MM.1S (cell line): ENCODE measurements around the gene SCT.

ENCODE experiments used
- DNase-seq: peaks from one replicate; pipeline ENCODE4 v3.0.0-alpha.2; 2015
- H2AFZ ChIP-seq: fragments of 300-600 bp; sonication (generic); 2 replicates; pipeline ENCODE4 v1.6.0; 2016; ENCODE audit warnings: antibody characterized with exemption, low read length
- H3F3A ChIP-seq: fragments of 300-600 bp; sonication (generic); 2 replicates; pipeline ENCODE4 v1.6.1; 2016; ENCODE audit warnings: mild to moderate bottlenecking, antibody characterized with exemption, low read length, moderate library complexity, mixed read lengths; ENCODE audit not compliant: insufficient read depth
- H3K27ac ChIP-seq: fragments of 300-600 bp; sonication (generic); 2 replicates; pipeline ENCODE4 v1.5.1; 2016; ENCODE audit warnings: mild to moderate bottlenecking, low read length
- H3K27me3 ChIP-seq: fragments of 300-600 bp; sonication (generic); replicated peaks from 2 replicates; pipeline ENCODE4 v1.6.0; 2016; ENCODE audit warnings: low read length; ENCODE audit not compliant: insufficient read depth
- H3K36me3 ChIP-seq: fragments of 300-600 bp; sonication (generic); replicated peaks from 2 replicates; pipeline ENCODE4 v1.6.1; 2016; ENCODE audit warnings: mild to moderate bottlenecking, low read length, mixed read lengths; ENCODE audit not compliant: insufficient read depth
- H3K4me1 ChIP-seq: fragments of 300-600 bp; sonication (generic); 2 replicates; pipeline ENCODE4 v1.6.1; 2016; ENCODE audit warnings: low read length, mixed read lengths
- H3K4me2 ChIP-seq: fragments of 300-600 bp; sonication (generic); 2 replicates; pipeline ENCODE4 v1.6.0; 2016; ENCODE audit warnings: low read depth, low read length
- H3K4me3 ChIP-seq: fragments of 300-600 bp; sonication (generic); 2 replicates; pipeline ENCODE4 v1.5.1; 2016; ENCODE audit warnings: low read length, mixed read lengths
- H3K79me2 ChIP-seq: fragments of 300-600 bp; sonication (generic); 2 replicates; pipeline ENCODE4 v1.6.1; 2016; ENCODE audit warnings: mixed run types, low read length, mixed read lengths
- H3K9ac ChIP-seq: fragments of 300-600 bp; sonication (generic); 2 replicates; pipeline ENCODE4 v1.6.1; 2016; ENCODE audit warnings: low read length, mixed read lengths
- H3K9me2 ChIP-seq: fragments of 300-600 bp; sonication (generic); replicated peaks from 2 replicates; pipeline ENCODE4 v1.6.1; 2016; ENCODE audit warnings: mild to moderate bottlenecking, low read length, mixed read lengths; ENCODE audit not compliant: insufficient read depth
- H3K9me3 ChIP-seq: fragments of 300-600 bp; sonication (generic); replicated peaks from 2 replicates; pipeline ENCODE4 v1.6.1; 2016; ENCODE audit warnings: mild to moderate bottlenecking, low read length, mixed read lengths; ENCODE audit not compliant: insufficient read depth
- H4K20me1 ChIP-seq: fragments of 300-600 bp; sonication (generic); 2 replicates; pipeline ENCODE4 v1.6.1; 2016; ENCODE audit warnings: mild to moderate bottlenecking, low read length, moderate library complexity, mixed read lengths; ENCODE audit not compliant: insufficient read depth
- EZH2 ChIP-seq: fragments of 300-600 bp; sonication (generic); optimal IDR thresholded peaks from 2 replicates; pipeline ENCODE3; 2017; ENCODE audit warnings: low read depth, mild to moderate bottlenecking, antibody characterized with exemption, low read length, mixed read lengths
- EZH2phosphoT487 ChIP-seq: fragments of 300-600 bp; sonication (generic); IDR thresholded peaks from 2 replicates; pipeline ENCODE4 v1.6.1; 2018; ENCODE audit warnings: antibody characterized with exemption, low read length
- TF ChIP-seq, protein P1 (sequence below): fragments of 300-600 bp; sonication (generic); IDR thresholded peaks from 2 replicates; pipeline ENCODE4 v1.5.1; 2016; ENCODE audit warnings: antibody characterized with exemption, low read length, mixed read lengths

Gene SCT

GRCh38 chr11:635945-636510, 9.0 kb upstream of the SCT start:
- H3K9ac ChIP-seq, result no peak overlapping the region
- H4K20me1 ChIP-seq, result no peaks in the 10 kb centered on the region

GRCh38 chr11:630871-631270, 3.9 kb upstream of the SCT start:
- no peak overlapping the region for H3K27ac ChIP-seq
- no peak for DNase-seq
- no peak overlapping the region for H3K9ac ChIP-seq
- TF ChIP-seq EZH2phosphoT487, result no peak
- H3K4me3 ChIP-seq, result no peak overlapping the region
- H3K36me3 ChIP-seq, result no peaks in the 10 kb centered on the region
- peaks cover 18% of the 10 kb centered on the region for H3F3A ChIP-seq
- no peak overlapping the region for H3K4me2 ChIP-seq
- no peaks in the 10 kb centered on the region for H3K9me3 ChIP-seq
- no peaks in the 10 kb centered on the region for H3K9me2 ChIP-seq
- no peaks in the 10 kb centered on the region for H4K20me1 ChIP-seq
- H3K4me1 ChIP-seq, result peaks cover 13% of the 10 kb centered on the region
- no peaks in the 10 kb centered on the region for H3K79me2 ChIP-seq
- H3K27me3 ChIP-seq, result no peaks in the 10 kb centered on the region
- no peak overlapping the region for H2AFZ ChIP-seq

More at GRCh38 chr11:635945-636510, 9.0 kb upstream of the SCT start:
- H3K9me3 ChIP-seq, result no peaks in the 10 kb centered on the region
- no peak overlapping the region for H3K4me2 ChIP-seq
- no peaks in the 10 kb centered on the region for H3K4me1 ChIP-seq
- no peak for DNase-seq
- no peaks in the 10 kb centered on the region for H3K27me3 ChIP-seq
- H3K36me3 ChIP-seq, result no peaks in the 10 kb centered on the region
- H3K9me2 ChIP-seq, result no peaks in the 10 kb centered on the region
- no peaks in the 10 kb centered on the region for H3F3A ChIP-seq
- TF ChIP-seq, protein P1, sequence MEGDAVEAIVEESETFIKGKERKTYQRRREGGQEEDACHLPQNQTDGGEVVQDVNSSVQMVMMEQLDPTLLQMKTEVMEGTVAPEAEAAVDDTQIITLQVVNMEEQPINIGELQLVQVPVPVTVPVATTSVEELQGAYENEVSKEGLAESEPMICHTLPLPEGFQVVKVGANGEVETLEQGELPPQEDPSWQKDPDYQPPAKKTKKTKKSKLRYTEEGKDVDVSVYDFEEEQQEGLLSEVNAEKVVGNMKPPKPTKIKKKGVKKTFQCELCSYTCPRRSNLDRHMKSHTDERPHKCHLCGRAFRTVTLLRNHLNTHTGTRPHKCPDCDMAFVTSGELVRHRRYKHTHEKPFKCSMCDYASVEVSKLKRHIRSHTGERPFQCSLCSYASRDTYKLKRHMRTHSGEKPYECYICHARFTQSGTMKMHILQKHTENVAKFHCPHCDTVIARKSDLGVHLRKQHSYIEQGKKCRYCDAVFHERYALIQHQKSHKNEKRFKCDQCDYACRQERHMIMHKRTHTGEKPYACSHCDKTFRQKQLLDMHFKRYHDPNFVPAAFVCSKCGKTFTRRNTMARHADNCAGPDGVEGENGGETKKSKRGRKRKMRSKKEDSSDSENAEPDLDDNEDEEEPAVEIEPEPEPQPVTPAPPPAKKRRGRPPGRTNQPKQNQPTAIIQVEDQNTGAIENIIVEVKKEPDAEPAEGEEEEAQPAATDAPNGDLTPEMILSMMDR, result no peak
- TF ChIP-seq EZH2, result no peak
- no peak for TF ChIP-seq EZH2phosphoT487
- no peak overlapping the region for H3K4me3 ChIP-seq
- H3K79me2 ChIP-seq, result no peaks in the 10 kb centered on the region
- no peak overlapping the region for H3K27ac ChIP-seq
- H2AFZ ChIP-seq, result no peak overlapping the region

GRCh38 chr11:629237-629583, 2.2 kb upstream of the SCT start:
- H3K4me1 ChIP-seq, result peaks cover 13% of the 10 kb centered on the region
- DNase-seq, result peak; percentile 77
- peaks cover 18% of the 10 kb centered on the region for H3F3A ChIP-seq
- H2AFZ ChIP-seq, result no peak overlapping the region
- no peaks in the 10 kb centered on the region for H4K20me1 ChIP-seq
- no peaks in the 10 kb centered on the region for H3K9me2 ChIP-seq
- H3K27me3 ChIP-seq, result no peaks in the 10 kb centered on the region
- H3K4me3 ChIP-seq, result 0 out of 2 replicates have a peak overlapping the region, but pooled peaks have one; percentile 17
- peak overlapping the region; percentile 64; the same call in 1 of the 2 replicates for H3K27ac ChIP-seq
- H3K36me3 ChIP-seq, result no peaks in the 10 kb centered on the region
- TF ChIP-seq EZH2, result no peak
- TF ChIP-seq, protein P1, result peak; percentile 29
- H3K79me2 ChIP-seq, result no peaks in the 10 kb centered on the region
- H3K9ac ChIP-seq, result no peak overlapping the region
- H3K9me3 ChIP-seq, result no peaks in the 10 kb centered on the region
- H3K4me2 ChIP-seq, result peak overlapping the region; percentile 73; the same call in 1 of the 2 replicates

DNA sequence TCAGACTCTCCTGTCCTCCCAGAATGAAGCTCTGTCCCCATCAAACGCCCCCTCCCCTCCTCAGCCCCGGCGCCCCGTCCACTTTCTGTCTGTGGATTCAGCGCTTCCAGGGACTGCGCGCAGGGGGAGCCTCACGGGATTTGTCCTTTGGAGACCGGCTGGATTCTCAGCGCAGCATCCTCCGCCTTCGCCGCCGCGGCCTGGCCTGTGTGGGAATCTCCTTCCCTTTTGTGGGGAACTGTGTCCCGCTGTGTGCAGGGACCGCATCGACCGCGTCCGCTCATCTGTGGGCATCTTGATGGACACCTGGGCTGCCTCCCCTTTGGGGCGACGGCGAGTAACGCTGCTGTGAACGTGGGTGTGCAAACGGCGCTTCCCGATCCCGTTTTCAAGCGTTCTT, 1.1 kb upstream of the SCT start:
- no peaks in the 10 kb centered on the region for H4K20me1 ChIP-seq
- no peak overlapping the region for H3K4me3 ChIP-seq
- no peaks in the 10 kb centered on the region for H3K79me2 ChIP-seq
- H3K27ac ChIP-seq, result no peak overlapping the region
- peaks cover 18% of the 10 kb centered on the region for H3F3A ChIP-seq
- TF ChIP-seq EZH2phosphoT487, result no peak
- no peak for TF ChIP-seq EZH2
- TF ChIP-seq, protein P1, result no peak
- no peaks in the 10 kb centered on the region for H3K27me3 ChIP-seq
- H3K4me2 ChIP-seq, result peak overlapping the region; percentile 73
- DNase-seq, result no peak
- H3K9me2 ChIP-seq, result no peaks in the 10 kb centered on the region
- H3K9me3 ChIP-seq, result no peaks in the 10 kb centered on the region
- no peak overlapping the region for H2AFZ ChIP-seq
- peaks cover 13% of the 10 kb centered on the region for H3K4me1 ChIP-seq
- H3K36me3 ChIP-seq, result no peaks in the 10 kb centered on the region
- H3K9ac ChIP-seq, result no peak overlapping the region
